H1 (cell line): ENCODE measurements around the gene PRKCH. TPM values are rescaled to one million over a fixed set of nuclear protein-coding genes. Genes with fewer than 3 reads are reported as not detected.
A peak's percentile ranks its signal among the peaks of the same experiment; 100 is the strongest.

ENCODE experiments used
- ASH2L ChIP-seq: fragments of 200-600, 300-600 bp; sonication (generic); IDR thresholded peaks from one replicate; pipeline ENCODE4 v1.7.1; 2017; ENCODE audit warnings: low read length
- BACH1 ChIP-seq: IDR thresholded peaks from 2 replicates; pipeline ENCODE4 v1.6.1; 2012; ENCODE audit warnings: low read length, improper control_type of control experiment
- CEBPB ChIP-seq: IDR thresholded peaks from 2 replicates; pipeline ENCODE4 v1.6.1; 2012; ENCODE audit warnings: low read depth, low read length
- CREB1 ChIP-seq: IDR thresholded peaks from 2 replicates; pipeline ENCODE4 v1.6.1; 2012; ENCODE audit warnings: inconsistent platforms
- CTBP2 ChIP-seq: IDR thresholded peaks from 2 replicates; pipeline ENCODE4 v1.7.0; 2011; ENCODE audit warnings: borderline replicate concordance, mild to moderate bottlenecking, moderate library complexity, mixed read lengths, low read length; ENCODE audit not compliant: insufficient read depth, insufficient read length
- E2F6 ChIP-seq: IDR thresholded peaks from 2 replicates; pipeline ENCODE4 v1.6.1; 2012; ENCODE audit warnings: inconsistent platforms
- EGR1 ChIP-seq: IDR thresholded peaks from 2 replicates; pipeline ENCODE4 v1.6.1; 2011; ENCODE audit warnings: low read depth, low read length, borderline replicate concordance
- KDM1A ChIP-seq: fragments of 200-600, 300-600 bp; sonication (generic); IDR thresholded peaks from 2 replicates; pipeline ENCODE4 v1.7.1; 2016; ENCODE audit warnings: mild to moderate bottlenecking, low read length, borderline replicate concordance
- KDM5A ChIP-seq: fragments of 200-600 bp; IDR thresholded peaks from 2 replicates; pipeline ENCODE4 v1.7.1; 2012; ENCODE audit warnings: mild to moderate bottlenecking, low read length, inconsistent platforms, mixed read lengths
- POLR2A ChIP-seq, 2 experiments: IDR thresholded peaks; 1 replicate in 1 of 2; 2 replicates in 1 of 2; pipeline ENCODE4 v1.6.1; 2011; ENCODE audit warnings: low read depth in 2 of 2, low read length in 2 of 2, mild to moderate bottlenecking in 2 of 2; ENCODE audit errors: control extremely low read depth in 1 of 2
- POLR2AphosphoS5 ChIP-seq: IDR thresholded peaks from 2 replicates; pipeline ENCODE4 v1.6.1; 2011; ENCODE audit warnings: low read depth, low read length
- POU5F1 ChIP-seq: IDR thresholded peaks from 2 replicates; pipeline ENCODE4 v1.6.1; 2011; ENCODE audit warnings: low read depth, mild to moderate bottlenecking, low read length, moderate library complexity
- RAD21 ChIP-seq, 2 experiments: IDR thresholded peaks in 1 of 2; conservative IDR thresholded peaks in 1 of 2; 2 replicates each; pipeline ENCODE4 v1.6.1; 2011; ENCODE audit warnings: low read depth in 2 of 2, low read length in 2 of 2, improper control_type of control experiment in 1 of 2, inconsistent platforms in 1 of 2, mild to moderate bottlenecking in 1 of 2, moderate library complexity in 1 of 2
- RBBP5 ChIP-seq: IDR thresholded peaks from 2 replicates; pipeline ENCODE4 v1.7.1; 2012; ENCODE audit warnings: low read depth, mild to moderate bottlenecking, inconsistent platforms, low read length, moderate library complexity, borderline replicate concordance
- SIN3A ChIP-seq, 2 experiments: IDR thresholded peaks in 1 of 2; conservative IDR thresholded peaks in 1 of 2; 2 replicates each; pipeline ENCODE4 v1.6.1; 2011 to 2012; ENCODE audit warnings: low read length in 2 of 2, improper control_type of control experiment in 1 of 2, low read depth in 1 of 2, mild to moderate bottlenecking in 1 of 2
- SIX5 ChIP-seq: IDR thresholded peaks from 2 replicates; pipeline ENCODE4 v1.6.1; 2011; ENCODE audit warnings: mild to moderate bottlenecking, low read depth, low read length
- SP2 ChIP-seq: IDR thresholded peaks from 2 replicates; pipeline ENCODE4 v1.6.1; 2012; ENCODE audit warnings: mild to moderate bottlenecking, low read length, inconsistent platforms
- TAF1 ChIP-seq: IDR thresholded peaks from 2 replicates; pipeline ENCODE4 v1.6.1; 2011; ENCODE audit warnings: mild to moderate bottlenecking, low read depth, low read length
- USF2 ChIP-seq: IDR thresholded peaks from 2 replicates; pipeline ENCODE4 v1.6.1; 2011; ENCODE audit warnings: low read length, improper control_type of control experiment
- YY1 ChIP-seq: IDR thresholded peaks from 2 replicates; pipeline ENCODE4 v1.6.1; 2011; ENCODE audit warnings: low read depth, mild to moderate bottlenecking, low read length
- polyA plus RNA-seq, 7 experiments: library from polyadenylated mRNA; depleted of rRNA in 3 of 7; stranded (reverse) in 5 of 7; unstranded in 2 of 7; fragments of >200 nt in 5 of 7; fragments of 200-250 nt in 2 of 7; gene quantifications; 1 replicate in 5 of 7; 2 replicates in 1 of 7; 4 replicates in 1 of 7; pipeline versions ENCODE4 v1.2.1 to v1.2.3, GENCODE V29; 2011 to 2013; ENCODE audit warnings: missing spikeins in 2 of 7, mixed read lengths in 2 of 7
- total RNA-seq: library from RNA; stranded (reverse); fragmentation: NEBNext Ultra II Directional; extraction: Animal tissue kit (Norgen Biotek cat#: 25700); gene quantifications from 2 replicates; pipeline ENCODE4 v1.2.1, GENCODE V29; 2021
- TF ChIP-seq, protein P1 (sequence below), 3 experiments: IDR thresholded peaks; 1 replicate in 2 of 3; 2 replicates in 1 of 3; pipeline versions ENCODE4 v1.5.1 to v1.6.1; 2011; ENCODE audit warnings: low read length in 3 of 3, mild to moderate bottlenecking in 3 of 3, inconsistent platforms in 2 of 3, low read depth in 1 of 3, moderate library complexity in 1 of 3; ENCODE audit not compliant: insufficient read depth in 1 of 3; ENCODE audit errors: control extremely low read depth in 1 of 3

The PRKCH gene
- total and polyA plus RNA-seq, 2 of the 8 experiments (the other 6 are each of a cell fraction or from before 2014, with no cell fraction given), result 6.4 to 7.0 TPM

GRCh38 chr14:61280526-61281185 is 40.7 kb upstream of the PRKCH start (continued):
- TF ChIP-seq USF2 (no peak), ASH2L (peak; percentile 90), BACH1 (no peak), TAF1 (0 out of 2 replicates have a peak, but pooled peaks have one; percentile 21), SIN3A (conservative IDR thresholded peaks at IDR 0.05 in 1 of 2, IDR thresholded peaks at IDR 0.05 in 1 of 2; ENCODE audit: low read depth in 1 of 2, low read length in 2 of 2) (peak in 1 of 2 experiments; percentile 67; a peak in 1 of 4 replicates), CREB1 (no peak), CTBP2 (no peak), POU5F1 (no peak), POLR2AphosphoS5 (0 out of 2 replicates have a peak, but pooled peaks have one; percentile 27), SP2 (no peak), YY1 (peak; percentile 23; the same call in 1 of the 2 replicates), CEBPB (no peak), RBBP5 (peak; percentile 51; the same call in 1 of the 2 replicates), SIX5 (no peak), KDM5A (no peak), EGR1 (no peak), RAD21 (IDR thresholded peaks at IDR 0.05 in 1 of 2, conservative IDR thresholded peaks at IDR 0.05 in 1 of 2; ENCODE audit: low read depth in 2 of 2, low read length in 2 of 2) (no peak), E2F6 (peak; percentile 35), KDM1A (peak; percentile 68), POLR2A (IDR thresholded peaks at IDR 0.05; ENCODE audit: control extremely low read depth in 1 of 2, low read depth in 2 of 2, low read length in 2 of 2) (no peak)
- TF ChIP-seq, protein P1, sequence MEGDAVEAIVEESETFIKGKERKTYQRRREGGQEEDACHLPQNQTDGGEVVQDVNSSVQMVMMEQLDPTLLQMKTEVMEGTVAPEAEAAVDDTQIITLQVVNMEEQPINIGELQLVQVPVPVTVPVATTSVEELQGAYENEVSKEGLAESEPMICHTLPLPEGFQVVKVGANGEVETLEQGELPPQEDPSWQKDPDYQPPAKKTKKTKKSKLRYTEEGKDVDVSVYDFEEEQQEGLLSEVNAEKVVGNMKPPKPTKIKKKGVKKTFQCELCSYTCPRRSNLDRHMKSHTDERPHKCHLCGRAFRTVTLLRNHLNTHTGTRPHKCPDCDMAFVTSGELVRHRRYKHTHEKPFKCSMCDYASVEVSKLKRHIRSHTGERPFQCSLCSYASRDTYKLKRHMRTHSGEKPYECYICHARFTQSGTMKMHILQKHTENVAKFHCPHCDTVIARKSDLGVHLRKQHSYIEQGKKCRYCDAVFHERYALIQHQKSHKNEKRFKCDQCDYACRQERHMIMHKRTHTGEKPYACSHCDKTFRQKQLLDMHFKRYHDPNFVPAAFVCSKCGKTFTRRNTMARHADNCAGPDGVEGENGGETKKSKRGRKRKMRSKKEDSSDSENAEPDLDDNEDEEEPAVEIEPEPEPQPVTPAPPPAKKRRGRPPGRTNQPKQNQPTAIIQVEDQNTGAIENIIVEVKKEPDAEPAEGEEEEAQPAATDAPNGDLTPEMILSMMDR (IDR thresholded peaks at IDR 0.05; ENCODE audit: control extremely low read depth in 1 of 3, insufficient read depth in 1 of 3, low read depth in 1 of 3, low read length in 3 of 3), result peak; percentile 26 to 43 (median 31)
